NCI-H82 treated with DMSO at 0.1 percent for 48 hours (cell line): Measurements from ENCODE around the gene CDH4.

Experiments
- DNase-seq: peaks from one replicate; lab custom pipeline; 2025; ENCODE audit not compliant: unreplicated experiment; lab: John Stamatoyannopoulos, UW

The CDH4 gene

GRCh38 chr20:61510778-61511330, 258.8 kb downstream of the CDH4 start:
- DNase-seq: no peak

GRCh38 chr20:61512475-61512874, 260.4 kb downstream of the CDH4 start:
- no peak for DNase-seq

GRCh38 chr20:61513124-61514017, 261.3 kb downstream of the CDH4 start:
- DNase-seq: no peak

- DNase-seq: no peak
Observed at GRCh38 chr20:61514018-61514365, 261.9 kb downstream of the CDH4 start.

- no peak for DNase-seq
Observed at GRCh38 chr20:61514396-61514795, 262.3 kb downstream of the CDH4 start.

- no peak for DNase-seq
Observed at GRCh38 chr20:61514805-61515505, 262.9 kb downstream of the CDH4 start.

GRCh38 chr20:61515922-61516321, 263.9 kb downstream of the CDH4 start:
- no peak for DNase-seq

- DNase-seq: no peak
Observed at GRCh38 chr20:61516346-61517208, 264.5 kb downstream of the CDH4 start.

- DNase-seq: no peak
Observed at GRCh38 chr20:61517419-61517818, 265.4 kb downstream of the CDH4 start.

- no peak for DNase-seq
Observed at GRCh38 chr20:61518424-61518951, 266.4 kb downstream of the CDH4 start.

- DNase-seq: no peak
Observed at GRCh38 chr20:61519488-61519887, 267.4 kb downstream of the CDH4 start.

- DNase-seq: no peak
Observed at GRCh38 chr20:61520076-61520892, 268.2 kb downstream of the CDH4 start.

GRCh38 chr20:61520893-61521460, 268.9 kb downstream of the CDH4 start:
- DNase-seq: no peak

- DNase-seq: no peak
Observed at GRCh38 chr20:61521687-61522420, 269.8 kb downstream of the CDH4 start.

- DNase-seq: no peak
Observed at GRCh38 chr20:61522498-61523090, 270.5 kb downstream of the CDH4 start.

- DNase-seq: no peak
Observed at GRCh38 chr20:61523145-61523544, 271.1 kb downstream of the CDH4 start.

- no peak for DNase-seq
Observed at GRCh38 chr20:61524951-61525666, 273.0 kb downstream of the CDH4 start.
